HL-60/S4 treated with retinoic acid at 250 ng/mL for 4 days and 3 days (cell line): ENCODE results near the gene KIR3DL1.
"Not testable (repeated sequence)": the region's sequence is repeated elsewhere in the genome, so short reads cannot be mapped to it uniquely, and the experiment has no call there.

Source experiments
- in situ Hi-C: fragments of 300-500 bp; cut with MboI; formaldehyde crosslinking; loops from 2 replicates; pipeline ENCODE4 v1.7.0; 2022; ENCODE audit warnings: low sequenced_read_pairs

KIR3DL1 gene

GRCh38 chr19:54816251-54816650, at the start of gene KIR3DL1:
KIR3DL1 (plus strand) TSS chr19:54816468.
- in situ Hi-C loops = not testable (repeated sequence)

- in situ Hi-C loops = not testable (repeated sequence)
Measured at GRCh38 chr19:54769646-54770045, 46.6 kb upstream of the KIR3DL1 start, which contains the start of gene KIR2DL1. KIR2DL1 (plus strand) TSS chr19:54769793; CDS start chr19:54769851, 58 bp downstream.

GRCh38 chr19:54770511-54770910, 45.8 kb upstream of the KIR3DL1 start:
- in situ Hi-C loops = not testable (repeated sequence)

- in situ Hi-C loops = not testable (repeated sequence)
Measured at GRCh38 chr19:54771018-54771960, 45.0 kb upstream of the KIR3DL1 start.

GRCh38 chr19:54772666-54773065, 43.6 kb upstream of the KIR3DL1 start:
- in situ Hi-C loops = not testable (repeated sequence)

GRCh38 chr19:54775095-54775815, 41.0 kb upstream of the KIR3DL1 start:
- in situ Hi-C loops = not testable (repeated sequence)

- in situ Hi-C loops = not testable (repeated sequence)
Measured at GRCh38 chr19:54775830-54776229, 40.4 kb upstream of the KIR3DL1 start.

GRCh38 chr19:54777851-54778250, 38.4 kb upstream of the KIR3DL1 start:
- in situ Hi-C loops = not testable (repeated sequence)

GRCh38 chr19:54778896-54779295, 37.4 kb upstream of the KIR3DL1 start:
- in situ Hi-C loops = not testable (repeated sequence)

- in situ Hi-C loops = not testable (repeated sequence)
Measured at GRCh38 chr19:54782916-54783315, 33.4 kb upstream of the KIR3DL1 start.

DNA sequence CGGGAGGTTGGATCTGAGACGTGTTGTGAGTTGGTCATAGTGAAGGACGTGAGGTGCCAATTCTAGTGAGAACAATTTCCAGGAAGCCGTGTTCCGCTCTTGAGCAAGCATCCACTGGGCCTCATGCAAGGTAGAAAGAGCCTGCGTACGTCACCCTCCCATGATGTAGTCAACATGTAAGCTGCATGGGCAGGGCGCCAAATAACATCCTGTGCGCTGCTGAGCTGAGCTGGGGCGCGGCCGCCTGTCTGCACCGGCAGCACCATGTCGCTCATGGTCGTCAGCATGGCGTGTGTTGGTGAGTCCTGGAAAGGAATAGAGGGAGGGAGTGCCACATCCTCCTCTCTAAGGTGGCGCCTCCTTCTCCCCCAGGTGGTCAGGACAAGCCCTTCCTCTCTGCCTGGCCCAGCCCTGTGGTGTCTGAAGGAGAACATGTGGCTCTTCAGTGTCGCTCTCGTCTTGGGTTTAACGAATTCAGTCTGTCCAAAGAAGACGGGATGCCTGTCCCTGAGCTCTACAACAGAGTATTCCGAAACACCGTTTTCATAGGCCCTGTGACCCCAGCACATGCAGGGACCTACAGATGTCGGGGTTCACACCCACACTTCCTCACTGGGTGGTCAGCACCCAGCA, 30.1 kb upstream of the KIR3DL1 start:
- in situ Hi-C loops = not testable (repeated sequence)

GRCh38 chr19:54788154-54788553, 28.1 kb upstream of the KIR3DL1 start:
- in situ Hi-C loops = not testable (repeated sequence)

DNA sequence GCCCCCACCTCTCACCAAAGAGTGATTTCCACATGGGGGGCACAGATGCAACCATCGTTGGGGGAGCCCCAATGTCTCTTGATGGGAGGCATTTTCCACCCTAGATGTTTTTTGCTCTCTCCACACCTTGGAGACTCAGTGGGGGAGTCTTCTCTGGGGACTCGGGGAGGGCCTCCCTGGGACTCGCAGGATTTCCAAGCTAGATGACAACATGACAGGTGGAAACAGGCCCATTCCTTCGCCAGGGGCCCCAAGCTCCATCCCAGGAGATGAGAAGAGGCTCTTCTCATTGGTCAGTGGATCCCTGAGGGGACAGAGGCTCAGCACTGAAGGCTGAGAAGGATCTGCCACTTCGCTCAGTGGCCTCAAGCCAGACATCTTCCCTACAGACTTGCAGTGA, 25.6 kb upstream of the KIR3DL1 start:
- in situ Hi-C loops = no loop called here

DNA sequence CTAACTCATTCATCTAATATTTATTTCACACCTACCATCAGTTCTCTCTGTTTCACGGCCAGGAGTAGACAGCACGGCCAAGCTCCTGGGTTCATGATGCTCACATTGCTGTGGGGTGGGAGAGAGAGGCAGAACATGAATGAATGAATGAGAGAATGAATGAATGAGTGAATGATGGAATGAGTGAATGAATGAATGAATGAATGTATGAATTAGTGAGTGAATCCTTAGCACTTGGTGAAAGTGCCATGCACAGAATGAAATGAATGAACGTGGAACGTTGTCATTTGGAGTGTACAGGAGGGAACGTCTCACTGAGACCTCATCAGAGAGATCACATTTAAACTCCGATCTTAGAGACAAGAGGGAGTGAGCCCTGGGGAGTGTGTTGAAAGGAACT, 24.8 kb upstream of the KIR3DL1 start:
- in situ Hi-C loops = no loop called here

DNA sequence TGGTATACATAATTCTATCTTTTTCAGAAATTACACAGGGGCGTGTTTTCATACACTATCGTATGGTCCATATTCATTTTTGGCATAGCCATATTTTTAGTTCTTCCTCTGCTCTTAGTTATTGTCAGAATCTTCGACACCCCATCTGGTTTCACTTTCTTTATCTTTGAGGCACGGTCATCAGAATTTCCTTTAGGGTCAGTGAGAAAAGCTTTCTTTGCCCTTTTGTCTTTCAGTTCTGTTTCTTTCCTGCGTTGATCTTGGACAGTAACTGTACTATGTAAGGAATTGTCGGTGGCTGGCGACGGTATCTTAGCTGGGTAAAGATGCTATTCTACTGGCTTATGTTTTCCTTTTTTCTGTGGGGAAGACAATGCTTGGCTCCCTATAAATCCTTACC, 23.5 kb upstream of the KIR3DL1 start:
- in situ Hi-C loops = no loop called here

DNA sequence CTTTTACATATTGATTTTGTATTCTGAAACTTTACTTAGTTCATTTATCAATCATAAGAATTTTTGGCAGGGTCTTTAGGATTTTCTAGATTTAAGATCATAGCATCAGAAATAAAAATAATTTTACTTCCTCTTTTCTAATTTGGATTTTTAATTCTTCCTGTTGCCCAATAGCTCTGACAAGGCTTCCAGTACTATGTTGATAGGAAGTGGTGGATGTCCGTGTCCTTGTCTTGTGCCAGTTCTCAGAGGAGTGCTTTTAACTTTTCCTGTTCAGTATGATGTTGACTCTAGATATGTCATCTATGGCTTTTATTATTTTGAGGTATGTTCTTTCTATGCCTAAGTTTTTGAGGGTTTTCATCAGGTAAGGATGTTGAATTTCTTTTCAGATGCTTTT, 20.5 kb upstream of the KIR3DL1 start:
- in situ Hi-C loops = no loop called here

DNA sequence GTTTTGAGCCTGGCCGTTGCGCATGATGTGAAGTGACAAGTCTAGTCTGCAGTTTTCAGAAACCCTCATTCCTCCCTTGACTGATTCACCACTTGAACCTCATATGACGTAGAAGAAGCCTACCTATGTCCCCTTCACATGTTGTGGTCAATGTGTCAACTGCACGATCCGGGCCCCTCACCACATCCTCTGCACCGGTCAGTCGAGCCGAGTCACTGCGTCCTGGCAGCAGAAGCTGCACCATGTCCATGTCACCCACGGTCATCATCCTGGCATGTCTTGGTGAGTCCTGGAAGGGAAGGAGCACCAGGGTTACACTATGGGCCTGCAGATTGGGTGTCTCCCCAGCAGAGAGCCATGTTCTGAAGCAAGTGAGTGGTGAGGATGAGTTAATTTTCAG, 12.9 kb upstream of the KIR3DL1 start, which contains the start of gene KIR2DL4:
TSS of gene KIR2DL4 (plus strand) at position 201 of the 400 bp plus-strand sequence. CDS start at position 243, 42 bp downstream.
- in situ Hi-C loops = no loop called here

- in situ Hi-C loops = no loop called here
Measured at GRCh38 chr19:54804101-54804500, 12.2 kb upstream of the KIR3DL1 start.

DNA sequence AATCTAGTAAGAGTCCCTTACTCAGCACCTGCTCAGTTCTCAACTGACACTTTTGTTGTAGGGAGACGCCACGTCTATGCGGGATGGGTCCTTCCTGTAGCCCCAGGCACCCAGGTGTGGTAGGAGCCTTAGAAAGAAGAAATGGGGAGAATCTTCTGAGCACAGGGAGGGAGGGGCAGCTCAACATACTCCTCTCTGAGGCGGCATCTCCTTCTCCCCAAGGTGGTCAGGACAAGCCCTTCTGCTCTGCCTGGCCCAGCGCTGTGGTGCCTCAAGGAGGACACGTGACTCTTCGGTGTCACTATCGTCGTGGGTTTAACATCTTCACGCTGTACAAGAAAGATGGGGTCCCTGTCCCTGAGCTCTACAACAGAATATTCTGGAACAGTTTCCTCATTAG, 11.7 kb upstream of the KIR3DL1 start:
- in situ Hi-C loops = no loop called here

- in situ Hi-C loops = no loop called here
Measured at GRCh38 chr19:54805665-54806515, 10.4 kb upstream of the KIR3DL1 start.
